GM18498 (cell line): Measurements from ENCODE around the gene PRKG2.

Experiments used
- ATAC-seq: cut with Tn5 transposase; IDR thresholded peaks from one replicate; pipeline ENCODE4 v1.9.1; 2021; ENCODE audit warnings: mild to moderate bottlenecking, moderate library complexity; ENCODE audit not compliant: unreplicated experiment

The PRKG2 gene

GRCh38 chr4:81106150-81106549 is 108.9 kb downstream of the PRKG2 start:
- ATAC-seq, result no peak

GRCh38 chr4:81102107-81102506 is 112.9 kb downstream of the PRKG2 start:
- no peak for ATAC-seq

GRCh38 chr4:81096566-81096965 is 118.5 kb downstream of the PRKG2 start:
- no peak for ATAC-seq

GRCh38 chr4:81095389-81095788 is 119.6 kb downstream of the PRKG2 start:
- no peak for ATAC-seq

- ATAC-seq, result no peak
These were observed 121.2 kb downstream of the PRKG2 start for GRCh38 chr4:81093720-81094401.

GRCh38 chr4:81085979-81086378 is 129.0 kb downstream of the PRKG2 start:
- ATAC-seq, result no peak

GRCh38 chr4:81085291-81085690 is 129.7 kb downstream of the PRKG2 start:
- no peak for ATAC-seq

GRCh38 chr4:81084634-81085033 is 130.4 kb downstream of the PRKG2 start:
- no peak for ATAC-seq

- ATAC-seq, result no peak
These were observed 131.0 kb downstream of the PRKG2 start for GRCh38 chr4:81084029-81084428.

- ATAC-seq, result no peak
These were observed 133.9 kb downstream of the PRKG2 start for GRCh38 chr4:81081156-81081555.

GRCh38 chr4:81071013-81071412 is 144.0 kb downstream of the PRKG2 start:
- ATAC-seq, result no peak

- peak; percentile 99 for ATAC-seq
These were observed 145.2 kb downstream of the PRKG2 start for GRCh38 chr4:81069706-81070331.

- no peak for ATAC-seq
These were observed 149.6 kb downstream of the PRKG2 start for GRCh38 chr4:81065446-81065845.

- ATAC-seq, result no peak
These were observed 153.0 kb downstream of the PRKG2 start for GRCh38 chr4:81062001-81062400.

GRCh38 chr4:81061344-81061730 is 153.7 kb downstream of the PRKG2 start:
- ATAC-seq, result no peak

GRCh38 chr4:81060587-81061343 is 154.3 kb downstream of the PRKG2 start:
- ATAC-seq, result no peak

GRCh38 chr4:81058621-81059020 is 156.4 kb downstream of the PRKG2 start:
- ATAC-seq, result no peak

GRCh38 chr4:81052119-81053068 is 162.6 kb downstream of the PRKG2 start:
- peak; percentile 100 for ATAC-seq

GRCh38 chr4:81049907-81050306 is 165.1 kb downstream of the PRKG2 start:
- ATAC-seq, result no peak

- ATAC-seq, result no peak
These were observed 165.7 kb downstream of the PRKG2 start for GRCh38 chr4:81049330-81049729.
